Left ventricle myocardium inferior (tissue), 1 donor: ENCODE data around the gene H3-3A. TPM values are rescaled to one million over a fixed set of nuclear protein-coding genes. Genes with fewer than 3 reads are reported as not detected.

Experiments used
- DNase-seq: peaks from one replicate; pipeline ENCODE4 v3.0.0-alpha.2; 2020
- H3K27ac ChIP-seq: fragments of 200-600 bp; replicated peaks from 2 replicates; pipeline ENCODE4 v1.8.0; 2021
- H3K27me3 ChIP-seq: fragments of 200-600 bp; 2 replicates; pipeline ENCODE4 v1.8.0; 2021; ENCODE audit warnings: low read depth
- H3K36me3 ChIP-seq: fragments of 200-600 bp; 2 replicates; pipeline ENCODE4 v1.8.0; 2021
- H3K4me1 ChIP-seq: fragments of 200-600 bp; 2 replicates; pipeline ENCODE4 v1.8.0; 2021
- H3K4me3 ChIP-seq: fragments of 200-600 bp; 2 replicates; pipeline ENCODE4 v1.8.0; 2021; ENCODE audit warnings: mild to moderate bottlenecking, moderate library complexity
- H3K9me3 ChIP-seq: fragments of 200-600 bp; replicated peaks from 2 replicates; pipeline ENCODE4 v1.8.0; 2021
- CTCF ChIP-seq: fragments of 200-600 bp; IDR thresholded peaks from 2 replicates; pipeline ENCODE4 v1.8.0; 2021; ENCODE audit warnings: antibody characterized with exemption, mild to moderate bottlenecking, borderline replicate concordance
- intact Hi-C: fragments of 100-400 bp; cut with micrococcal nuclease; formaldehyde crosslinking; loops from one replicate; pipeline ENCODE4 v1.11.0; 2022
- total RNA-seq: library from RNA; stranded (reverse); fragmentation: NEBNext Ultra II Directional; extraction: Animal tissue kit (Norgen Biotek cat#: 25700); gene quantifications from one replicate; pipeline ENCODE4 v1.2.1, GENCODE V29; 2021
- donor health status: DM: no; HTN: yes; CAD: no; lungs with severe emphysema.

H3-3A gene
- total RNA-seq, 1 donor from 2014 or later: 324 TPM

- Histone ChIP-seq H3K4me1 (peaks cover 19% of the 10 kb centered on the region), H3K27ac (no peak overlapping the region), H3K27me3 (no peaks in the 10 kb centered on the region), H3K4me3 (no peak overlapping the region), H3K9me3 (no peaks in the 10 kb centered on the region), H3K36me3 (no peaks in the 10 kb centered on the region)
- intact Hi-C loops: loop anchor here (5.0 kb wide), 1 partner anchor 53 kb away; no protein-coding TSS in a partner anchor
- no peak for TF ChIP-seq CTCF
- no peak for DNase-seq
Measured at GRCh38 chr1:226120398-226120797, 57.9 kb downstream of the H3-3A start.

DNA sequence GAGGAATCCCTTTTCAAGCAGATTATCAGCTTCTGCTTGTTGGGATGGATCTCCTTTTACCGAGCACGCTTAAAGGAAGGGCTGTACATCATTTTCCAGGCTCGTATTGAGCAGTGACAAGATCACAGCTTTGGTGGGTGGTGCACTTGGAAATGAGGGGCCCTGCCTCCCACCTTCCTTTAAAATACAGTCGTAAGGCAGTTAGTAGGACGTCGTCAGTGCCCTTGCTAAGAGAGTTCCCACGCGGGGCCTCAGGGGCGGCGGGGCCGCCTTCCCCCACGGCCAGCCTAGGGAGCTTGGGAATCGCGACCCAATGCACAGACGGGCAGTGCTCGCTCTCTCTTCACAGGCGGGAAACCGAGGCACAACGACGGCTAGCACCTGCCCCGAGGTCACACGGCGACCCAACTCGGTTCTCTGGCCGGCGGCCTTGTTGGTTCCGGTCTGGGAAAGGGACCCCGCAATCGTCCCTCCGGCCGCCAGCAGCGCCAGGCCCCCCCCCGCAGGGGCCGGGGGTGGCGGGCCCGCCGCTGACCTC, 58.6 kb downstream of the H3-3A start:
- DNase-seq: no peak
- Histone ChIP-seq H3K9me3 (no peaks in the 10 kb centered on the region), H3K27ac (peak overlapping the region; percentile 81)

More for the DNA sequence above, 58.6 kb downstream of the H3-3A start:
- Histone ChIP-seq H3K4me1 (peaks cover 19% of the 10 kb centered on the region), H3K27me3 (no peaks in the 10 kb centered on the region), H3K36me3 (no peaks in the 10 kb centered on the region), H3K4me3 (peak overlapping the region; percentile 81)
- intact Hi-C loops: loop anchor here (5.0 kb wide), 1 partner anchor 54 kb away; no protein-coding TSS in a partner anchor
- TF ChIP-seq CTCF: no peak

Other genes with a start within 250 kb of the H3-3A start
- gene TMEM63A, start 180.3 kb upstream of the H3-3A start, total RNA-seq: 30.4 TPM
- 0.55 TPM for gene LEFTY1, start 173.6 kb upstream of the H3-3A start, total RNA-seq
- 64.0 TPM for gene PYCR2, start 138.5 kb upstream of the H3-3A start, total RNA-seq
- gene LEFTY2, start 121.5 kb upstream of the H3-3A start, total RNA-seq: 0.69 TPM
- 11.3 TPM for gene SDE2, start 63.4 kb upstream of the H3-3A start, total RNA-seq
- gene ACBD3, start 124.0 kb downstream of the H3-3A start, total RNA-seq: 29.6 TPM
- not detected for gene MIXL1, start 160.9 kb downstream of the H3-3A start, total RNA-seq
- gene LIN9, start 246.4 kb downstream of the H3-3A start, total RNA-seq: 19.5 TPM